Measurements from ENCODE around the gene BPNT1. TPM values are rescaled to one million over a fixed set of nuclear protein-coding genes. Genes with fewer than 3 reads are reported as not detected.

Gene BPNT1
- total and polyA plus RNA-seq, 2 of the 13 experiments (the other 11 are each of a cell fraction or from before 2014, with no cell fraction given), result 35.2 to 43.9 TPM

DNA sequence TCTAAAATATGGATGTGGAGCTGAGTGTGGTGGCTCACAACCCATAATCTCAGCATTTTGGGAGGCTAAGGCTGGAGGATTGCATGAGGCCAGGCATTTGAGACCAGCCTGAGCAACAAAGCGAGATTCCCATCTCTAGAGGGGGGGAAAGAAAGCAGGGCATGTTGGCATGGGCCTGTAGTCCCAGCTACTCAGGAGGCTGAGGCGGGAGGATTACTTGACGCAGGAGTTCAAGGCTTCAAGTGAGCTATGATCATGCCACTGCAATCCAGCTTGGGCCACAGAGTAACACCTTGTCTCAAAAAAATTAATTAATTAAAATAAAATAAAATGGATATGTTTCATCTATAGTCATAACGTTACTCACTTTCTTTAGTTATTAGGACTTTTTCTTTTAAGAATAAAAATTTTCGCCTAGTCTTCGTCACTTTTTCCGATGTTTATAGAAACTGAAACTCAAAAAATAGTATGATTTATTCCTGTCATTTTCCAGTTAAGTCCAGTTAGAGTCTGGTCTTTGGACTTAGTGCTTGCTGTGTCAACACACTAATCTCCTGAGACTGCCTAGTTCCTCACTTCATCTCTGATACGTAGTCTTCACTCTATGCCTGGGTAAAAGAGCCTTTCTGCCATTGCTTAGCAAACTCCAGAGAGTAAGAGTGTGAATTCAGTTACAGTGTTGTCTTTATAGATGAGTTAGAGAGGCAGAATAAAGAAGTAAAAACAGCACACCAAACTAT, 32.4 kb upstream of the BPNT1 start (continued):
- TF ChIP-seq, protein P1, sequence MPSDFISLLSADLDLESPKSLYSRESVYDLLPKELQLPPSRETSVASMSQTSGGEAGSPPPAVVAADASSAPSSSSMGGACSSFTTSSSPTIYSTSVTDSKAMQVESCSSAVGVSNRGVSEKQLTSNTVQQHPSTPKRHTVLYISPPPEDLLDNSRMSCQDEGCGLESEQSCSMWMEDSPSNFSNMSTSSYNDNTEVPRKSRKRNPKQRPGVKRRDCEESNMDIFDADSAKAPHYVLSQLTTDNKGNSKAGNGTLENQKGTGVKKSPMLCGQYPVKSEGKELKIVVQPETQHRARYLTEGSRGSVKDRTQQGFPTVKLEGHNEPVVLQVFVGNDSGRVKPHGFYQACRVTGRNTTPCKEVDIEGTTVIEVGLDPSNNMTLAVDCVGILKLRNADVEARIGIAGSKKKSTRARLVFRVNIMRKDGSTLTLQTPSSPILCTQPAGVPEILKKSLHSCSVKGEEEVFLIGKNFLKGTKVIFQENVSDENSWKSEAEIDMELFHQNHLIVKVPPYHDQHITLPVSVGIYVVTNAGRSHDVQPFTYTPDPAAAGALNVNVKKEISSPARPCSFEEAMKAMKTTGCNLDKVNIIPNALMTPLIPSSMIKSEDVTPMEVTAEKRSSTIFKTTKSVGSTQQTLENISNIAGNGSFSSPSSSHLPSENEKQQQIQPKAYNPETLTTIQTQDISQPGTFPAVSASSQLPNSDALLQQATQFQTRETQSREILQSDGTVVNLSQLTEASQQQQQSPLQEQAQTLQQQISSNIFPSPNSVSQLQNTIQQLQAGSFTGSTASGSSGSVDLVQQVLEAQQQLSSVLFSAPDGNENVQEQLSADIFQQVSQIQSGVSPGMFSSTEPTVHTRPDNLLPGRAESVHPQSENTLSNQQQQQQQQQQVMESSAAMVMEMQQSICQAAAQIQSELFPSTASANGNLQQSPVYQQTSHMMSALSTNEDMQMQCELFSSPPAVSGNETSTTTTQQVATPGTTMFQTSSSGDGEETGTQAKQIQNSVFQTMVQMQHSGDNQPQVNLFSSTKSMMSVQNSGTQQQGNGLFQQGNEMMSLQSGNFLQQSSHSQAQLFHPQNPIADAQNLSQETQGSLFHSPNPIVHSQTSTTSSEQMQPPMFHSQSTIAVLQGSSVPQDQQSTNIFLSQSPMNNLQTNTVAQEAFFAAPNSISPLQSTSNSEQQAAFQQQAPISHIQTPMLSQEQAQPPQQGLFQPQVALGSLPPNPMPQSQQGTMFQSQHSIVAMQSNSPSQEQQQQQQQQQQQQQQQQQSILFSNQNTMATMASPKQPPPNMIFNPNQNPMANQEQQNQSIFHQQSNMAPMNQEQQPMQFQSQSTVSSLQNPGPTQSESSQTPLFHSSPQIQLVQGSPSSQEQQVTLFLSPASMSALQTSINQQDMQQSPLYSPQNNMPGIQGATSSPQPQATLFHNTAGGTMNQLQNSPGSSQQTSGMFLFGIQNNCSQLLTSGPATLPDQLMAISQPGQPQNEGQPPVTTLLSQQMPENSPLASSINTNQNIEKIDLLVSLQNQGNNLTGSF (CRISPR knock-in tag; IDR thresholded peaks at IDR 0.05), result no peak
- TF ChIP-seq, protein P2, sequence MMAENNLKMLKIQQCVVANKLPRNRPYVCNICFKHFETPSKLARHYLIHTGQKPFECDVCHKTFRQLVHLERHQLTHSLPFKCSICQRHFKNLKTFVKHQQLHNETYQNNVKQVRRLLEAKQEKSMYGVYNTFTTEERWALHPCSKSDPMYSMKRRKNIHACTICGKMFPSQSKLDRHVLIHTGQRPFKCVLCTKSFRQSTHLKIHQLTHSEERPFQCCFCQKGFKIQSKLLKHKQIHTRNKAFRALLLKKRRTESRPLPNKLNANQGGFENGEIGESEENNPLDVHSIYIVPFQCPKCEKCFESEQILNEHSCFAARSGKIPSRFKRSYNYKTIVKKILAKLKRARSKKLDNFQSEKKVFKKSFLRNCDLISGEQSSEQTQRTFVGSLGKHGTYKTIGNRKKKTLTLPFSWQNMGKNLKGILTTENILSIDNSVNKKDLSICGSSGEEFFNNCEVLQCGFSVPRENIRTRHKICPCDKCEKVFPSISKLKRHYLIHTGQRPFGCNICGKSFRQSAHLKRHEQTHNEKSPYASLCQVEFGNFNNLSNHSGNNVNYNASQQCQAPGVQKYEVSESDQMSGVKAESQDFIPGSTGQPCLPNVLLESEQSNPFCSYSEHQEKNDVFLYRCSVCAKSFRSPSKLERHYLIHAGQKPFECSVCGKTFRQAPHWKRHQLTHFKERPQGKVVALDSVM (CRISPR knock-in tag; IDR thresholded peaks at IDR 0.05), result peak; percentile 70
- TF ChIP-seq, protein P3, sequence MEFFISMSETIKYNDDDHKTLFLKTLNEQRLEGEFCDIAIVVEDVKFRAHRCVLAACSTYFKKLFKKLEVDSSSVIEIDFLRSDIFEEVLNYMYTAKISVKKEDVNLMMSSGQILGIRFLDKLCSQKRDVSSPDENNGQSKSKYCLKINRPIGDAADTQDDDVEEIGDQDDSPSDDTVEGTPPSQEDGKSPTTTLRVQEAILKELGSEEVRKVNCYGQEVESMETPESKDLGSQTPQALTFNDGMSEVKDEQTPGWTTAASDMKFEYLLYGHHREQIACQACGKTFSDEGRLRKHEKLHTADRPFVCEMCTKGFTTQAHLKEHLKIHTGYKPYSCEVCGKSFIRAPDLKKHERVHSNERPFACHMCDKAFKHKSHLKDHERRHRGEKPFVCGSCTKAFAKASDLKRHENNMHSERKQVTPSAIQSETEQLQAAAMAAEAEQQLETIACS (CRISPR knock-in tag; IDR thresholded peaks at IDR 0.05), result no peak
- TF ChIP-seq, protein P4, sequence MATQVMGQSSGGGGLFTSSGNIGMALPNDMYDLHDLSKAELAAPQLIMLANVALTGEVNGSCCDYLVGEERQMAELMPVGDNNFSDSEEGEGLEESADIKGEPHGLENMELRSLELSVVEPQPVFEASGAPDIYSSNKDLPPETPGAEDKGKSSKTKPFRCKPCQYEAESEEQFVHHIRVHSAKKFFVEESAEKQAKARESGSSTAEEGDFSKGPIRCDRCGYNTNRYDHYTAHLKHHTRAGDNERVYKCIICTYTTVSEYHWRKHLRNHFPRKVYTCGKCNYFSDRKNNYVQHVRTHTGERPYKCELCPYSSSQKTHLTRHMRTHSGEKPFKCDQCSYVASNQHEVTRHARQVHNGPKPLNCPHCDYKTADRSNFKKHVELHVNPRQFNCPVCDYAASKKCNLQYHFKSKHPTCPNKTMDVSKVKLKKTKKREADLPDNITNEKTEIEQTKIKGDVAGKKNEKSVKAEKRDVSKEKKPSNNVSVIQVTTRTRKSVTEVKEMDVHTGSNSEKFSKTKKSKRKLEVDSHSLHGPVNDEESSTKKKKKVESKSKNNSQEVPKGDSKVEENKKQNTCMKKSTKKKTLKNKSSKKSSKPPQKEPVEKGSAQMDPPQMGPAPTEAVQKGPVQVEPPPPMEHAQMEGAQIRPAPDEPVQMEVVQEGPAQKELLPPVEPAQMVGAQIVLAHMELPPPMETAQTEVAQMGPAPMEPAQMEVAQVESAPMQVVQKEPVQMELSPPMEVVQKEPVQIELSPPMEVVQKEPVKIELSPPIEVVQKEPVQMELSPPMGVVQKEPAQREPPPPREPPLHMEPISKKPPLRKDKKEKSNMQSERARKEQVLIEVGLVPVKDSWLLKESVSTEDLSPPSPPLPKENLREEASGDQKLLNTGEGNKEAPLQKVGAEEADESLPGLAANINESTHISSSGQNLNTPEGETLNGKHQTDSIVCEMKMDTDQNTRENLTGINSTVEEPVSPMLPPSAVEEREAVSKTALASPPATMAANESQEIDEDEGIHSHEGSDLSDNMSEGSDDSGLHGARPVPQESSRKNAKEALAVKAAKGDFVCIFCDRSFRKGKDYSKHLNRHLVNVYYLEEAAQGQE (IDR thresholded peaks at IDR 0.05; ENCODE audit: borderline replicate concordance in 1 of 2, low read depth in 1 of 2, low read length in 2 of 2), result no peak
- no peak for TF ChIP-seq PITX1 (CRISPR knock-in tag; IDR thresholded peaks at IDR 0.05)
- no peak for TF ChIP-seq CCDC6 (CRISPR knock-in tag; IDR thresholded peaks at IDR 0.05)
- no peak for TF ChIP-seq CBX1 (IDR thresholded peaks at IDR 0.05; ENCODE audit: low read depth)
- TF ChIP-seq, protein P5, sequence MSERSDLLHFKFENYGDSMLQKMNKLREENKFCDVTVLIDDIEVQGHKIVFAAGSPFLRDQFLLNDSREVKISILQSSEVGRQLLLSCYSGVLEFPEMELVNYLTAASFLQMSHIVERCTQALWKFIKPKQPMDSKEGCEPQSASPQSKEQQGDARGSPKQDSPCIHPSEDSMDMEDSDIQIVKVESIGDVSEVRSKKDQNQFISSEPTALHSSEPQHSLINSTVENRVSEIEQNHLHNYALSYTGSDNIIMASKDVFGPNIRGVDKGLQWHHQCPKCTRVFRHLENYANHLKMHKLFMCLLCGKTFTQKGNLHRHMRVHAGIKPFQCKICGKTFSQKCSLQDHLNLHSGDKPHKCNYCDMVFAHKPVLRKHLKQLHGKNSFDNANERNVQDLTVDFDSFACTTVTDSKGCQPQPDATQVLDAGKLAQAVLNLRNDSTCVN (CRISPR knock-in tag; IDR thresholded peaks at IDR 0.05; ENCODE audit: borderline replicate concordance), result no peak
- TF ChIP-seq, protein P6, sequence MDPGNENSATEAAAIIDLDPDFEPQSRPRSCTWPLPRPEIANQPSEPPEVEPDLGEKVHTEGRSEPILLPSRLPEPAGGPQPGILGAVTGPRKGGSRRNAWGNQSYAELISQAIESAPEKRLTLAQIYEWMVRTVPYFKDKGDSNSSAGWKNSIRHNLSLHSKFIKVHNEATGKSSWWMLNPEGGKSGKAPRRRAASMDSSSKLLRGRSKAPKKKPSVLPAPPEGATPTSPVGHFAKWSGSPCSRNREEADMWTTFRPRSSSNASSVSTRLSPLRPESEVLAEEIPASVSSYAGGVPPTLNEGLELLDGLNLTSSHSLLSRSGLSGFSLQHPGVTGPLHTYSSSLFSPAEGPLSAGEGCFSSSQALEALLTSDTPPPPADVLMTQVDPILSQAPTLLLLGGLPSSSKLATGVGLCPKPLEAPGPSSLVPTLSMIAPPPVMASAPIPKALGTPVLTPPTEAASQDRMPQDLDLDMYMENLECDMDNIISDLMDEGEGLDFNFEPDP (CRISPR knock-in tag; conservative IDR thresholded peaks at IDR 0.05), result no peak
- TF ChIP-seq SRY (CRISPR knock-in tag; IDR thresholded peaks at IDR 0.05), result no peak
- TF ChIP-seq RFXAP (CRISPR knock-in tag; IDR thresholded peaks at IDR 0.05; ENCODE audit: borderline replicate concordance), result no peak

Data from HepG2 (cell line).